HG02759 (cell line): ENCODE results near the gene RUNX1.
A peak's percentile ranks its signal among the peaks of the same experiment; 100 is the strongest.
"Not testable (repeated sequence)": the region's sequence is repeated elsewhere in the genome, so short reads cannot be mapped to it uniquely, and the experiment has no call there.

ENCODE experiments used
- ATAC-seq: cut with Tn5 transposase; IDR thresholded peaks from one replicate; pipeline ENCODE4 v1.9.1; 2021; ENCODE audit warnings: mild to moderate bottlenecking, moderate library complexity; ENCODE audit not compliant: unreplicated experiment

The RUNX1 gene

GRCh38 chr21:34994766-34995631 lies 54.1 kb downstream of the RUNX1 start:
- ATAC-seq, result no peak

- ATAC-seq, result not testable (repeated sequence)
Measured at GRCh38 chr21:34993521-34993921, 55.6 kb downstream of the RUNX1 start.

- ATAC-seq, result no peak
Measured at GRCh38 chr21:34992736-34993398, 56.2 kb downstream of the RUNX1 start.

- ATAC-seq, result no peak
Measured at GRCh38 chr21:34992180-34992579, 56.9 kb downstream of the RUNX1 start.

- no peak for ATAC-seq
Measured at GRCh38 chr21:34991366-34991957, 57.6 kb downstream of the RUNX1 start.

GRCh38 chr21:34990842-34991241 lies 58.3 kb downstream of the RUNX1 start:
- no peak for ATAC-seq

GRCh38 chr21:34989337-34990151 lies 59.6 kb downstream of the RUNX1 start:
- no peak for ATAC-seq

- no peak for ATAC-seq
Measured at GRCh38 chr21:34988625-34989024, 60.5 kb downstream of the RUNX1 start.

- ATAC-seq, result no peak
Measured at GRCh38 chr21:34988139-34988538, 61.0 kb downstream of the RUNX1 start.

- no peak for ATAC-seq
Measured at GRCh38 chr21:34987501-34988072, 61.5 kb downstream of the RUNX1 start.

- ATAC-seq, result peak; percentile 70
Measured at GRCh38 chr21:34986561-34987500, 62.3 kb downstream of the RUNX1 start.

- no peak for ATAC-seq
Measured at GRCh38 chr21:34984356-34985058, 64.6 kb downstream of the RUNX1 start.

- ATAC-seq, result peak; percentile 40
Measured at GRCh38 chr21:34983680-34984086, 65.4 kb downstream of the RUNX1 start.

GRCh38 chr21:34981791-34982190 lies 67.3 kb downstream of the RUNX1 start:
- no peak for ATAC-seq

GRCh38 chr21:34980423-34981115 lies 68.5 kb downstream of the RUNX1 start:
- no peak for ATAC-seq

- no peak for ATAC-seq
Measured at GRCh38 chr21:34979383-34979782, 69.7 kb downstream of the RUNX1 start.

GRCh38 chr21:34977333-34977732 lies 71.8 kb downstream of the RUNX1 start:
- ATAC-seq, result no peak
